ENCODE measurements around the gene RFLNA.

Gene RFLNA

GRCh38 chr12:124304314-124304790 is 9.5 kb downstream of the RFLNA start:
- no peak for DNase-seq

GRCh38 chr12:124305136-124305535 is 10.2 kb downstream of the RFLNA start:
- DNase-seq: no peak

GRCh38 chr12:124305776-124306685 is 11.1 kb downstream of the RFLNA start:
- DNase-seq: no peak

GRCh38 chr12:124306686-124307555 is 12.0 kb downstream of the RFLNA start:
- no peak for DNase-seq

GRCh38 chr12:124307556-124307825 is 12.6 kb downstream of the RFLNA start:
- DNase-seq: no peak

- DNase-seq: no peak
Observed at GRCh38 chr12:124308741-124309140, 13.8 kb downstream of the RFLNA start.

- DNase-seq: no peak
Observed at GRCh38 chr12:124309231-124309630, 14.3 kb downstream of the RFLNA start.

- no peak for DNase-seq
Observed at GRCh38 chr12:124309744-124310143, 14.9 kb downstream of the RFLNA start.

GRCh38 chr12:124310178-124310577 is 15.3 kb downstream of the RFLNA start:
- DNase-seq: no peak

GRCh38 chr12:124310785-124311184 is 15.9 kb downstream of the RFLNA start:
- no peak for DNase-seq

GRCh38 chr12:124311292-124312109 is 16.6 kb downstream of the RFLNA start:
- DNase-seq: no peak

GRCh38 chr12:124312601-124313000 is 17.7 kb downstream of the RFLNA start:
- DNase-seq: no peak

GRCh38 chr12:124314207-124314606 is 19.3 kb downstream of the RFLNA start:
- DNase-seq: no peak

- no peak for DNase-seq
Observed at GRCh38 chr12:124314766-124315165, 19.9 kb downstream of the RFLNA start.

- no peak for DNase-seq
Observed at GRCh38 chr12:124315372-124316044, 20.6 kb downstream of the RFLNA start.

- no peak for DNase-seq
Observed at GRCh38 chr12:124316257-124316900, 21.5 kb downstream of the RFLNA start.

GRCh38 chr12:124317400-124317799 is 22.5 kb downstream of the RFLNA start:
- no peak for DNase-seq

- peak; percentile 26 for DNase-seq
Observed at GRCh38 chr12:124318278-124319020, 23.6 kb downstream of the RFLNA start.

- DNase-seq: no peak
Observed at GRCh38 chr12:124319368-124320050, 24.6 kb downstream of the RFLNA start.

- no peak for DNase-seq
Observed at GRCh38 chr12:124321040-124321481, 26.2 kb downstream of the RFLNA start.
